Urinary bladder (tissue), 4 donors: ENCODE measurements around the gene GSAP. TPM values are rescaled to one million over a fixed set of nuclear protein-coding genes. Genes with fewer than 3 reads are reported as not detected.
A peak's percentile ranks its signal among the peaks of the same experiment; 100 is the strongest.
"Not testable (repeated sequence)": the region's sequence is repeated elsewhere in the genome, so short reads cannot be mapped to it uniquely, and the experiment has no call there.

ENCODE experiments used
- DNase-seq: peaks from one replicate; pipeline ENCODE4 v3.0.0-alpha.2; 2015; ENCODE audit errors: extremely low spot score
- H3K27ac ChIP-seq: one replicate; pipeline ENCODE4 v1.5.1; 2013; ENCODE audit warnings: low read depth, mild to moderate bottlenecking, moderate library complexity
- H3K36me3 ChIP-seq: one replicate; pipeline ENCODE4 v1.6.1; 2013; ENCODE audit warnings: mild to moderate bottlenecking, moderate library complexity; ENCODE audit not compliant: insufficient read depth
- H3K4me1 ChIP-seq: one replicate; pipeline ENCODE4 v1.6.1; 2013; ENCODE audit warnings: mild to moderate bottlenecking, moderate library complexity; ENCODE audit not compliant: insufficient read depth
- H3K4me3 ChIP-seq: one replicate; pipeline ENCODE4 v1.5.1; 2013; ENCODE audit warnings: low read depth, low read length
- WGBS: extraction: QIAGEN DNeasy Blood & Tissue Kit; methylation state at CpG from one replicate; pipeline ENCODE4 v1.1.7; 2013; 5-methylcytosine and 5-hydroxymethylcytosine counted together
- polyA plus RNA-seq: library from polyadenylated mRNA; stranded (reverse); fragments of 200-250 nt; gene quantifications from one replicate; pipeline ENCODE4 v1.2.3, GENCODE V29; 2013
- total RNA-seq: library from RNA; depleted of rRNA; stranded (reverse); fragments of >200 nt; gene quantifications from one replicate; pipeline ENCODE4 v1.2.3, GENCODE V29; 2014
- donor health status: healthy with polysubstance abuse.
- donor health status: healthy.

Gene GSAP, protein sequence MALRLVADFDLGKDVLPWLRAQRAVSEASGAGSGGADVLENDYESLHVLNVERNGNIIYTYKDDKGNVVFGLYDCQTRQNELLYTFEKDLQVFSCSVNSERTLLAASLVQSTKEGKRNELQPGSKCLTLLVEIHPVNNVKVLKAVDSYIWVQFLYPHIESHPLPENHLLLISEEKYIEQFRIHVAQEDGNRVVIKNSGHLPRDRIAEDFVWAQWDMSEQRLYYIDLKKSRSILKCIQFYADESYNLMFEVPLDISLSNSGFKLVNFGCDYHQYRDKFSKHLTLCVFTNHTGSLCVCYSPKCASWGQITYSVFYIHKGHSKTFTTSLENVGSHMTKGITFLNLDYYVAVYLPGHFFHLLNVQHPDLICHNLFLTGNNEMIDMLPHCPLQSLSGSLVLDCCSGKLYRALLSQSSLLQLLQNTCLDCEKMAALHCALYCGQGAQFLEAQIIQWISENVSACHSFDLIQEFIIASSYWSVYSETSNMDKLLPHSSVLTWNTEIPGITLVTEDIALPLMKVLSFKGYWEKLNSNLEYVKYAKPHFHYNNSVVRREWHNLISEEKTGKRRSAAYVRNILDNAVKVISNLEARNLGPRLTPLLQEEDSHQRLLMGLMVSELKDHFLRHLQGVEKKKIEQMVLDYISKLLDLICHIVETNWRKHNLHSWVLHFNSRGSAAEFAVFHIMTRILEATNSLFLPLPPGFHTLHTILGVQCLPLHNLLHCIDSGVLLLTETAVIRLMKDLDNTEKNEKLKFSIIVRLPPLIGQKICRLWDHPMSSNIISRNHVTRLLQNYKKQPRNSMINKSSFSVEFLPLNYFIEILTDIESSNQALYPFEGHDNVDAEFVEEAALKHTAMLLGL
- total RNA-seq (14.9 TPM), polyA plus RNA-seq (4.7 TPM)

DNA sequence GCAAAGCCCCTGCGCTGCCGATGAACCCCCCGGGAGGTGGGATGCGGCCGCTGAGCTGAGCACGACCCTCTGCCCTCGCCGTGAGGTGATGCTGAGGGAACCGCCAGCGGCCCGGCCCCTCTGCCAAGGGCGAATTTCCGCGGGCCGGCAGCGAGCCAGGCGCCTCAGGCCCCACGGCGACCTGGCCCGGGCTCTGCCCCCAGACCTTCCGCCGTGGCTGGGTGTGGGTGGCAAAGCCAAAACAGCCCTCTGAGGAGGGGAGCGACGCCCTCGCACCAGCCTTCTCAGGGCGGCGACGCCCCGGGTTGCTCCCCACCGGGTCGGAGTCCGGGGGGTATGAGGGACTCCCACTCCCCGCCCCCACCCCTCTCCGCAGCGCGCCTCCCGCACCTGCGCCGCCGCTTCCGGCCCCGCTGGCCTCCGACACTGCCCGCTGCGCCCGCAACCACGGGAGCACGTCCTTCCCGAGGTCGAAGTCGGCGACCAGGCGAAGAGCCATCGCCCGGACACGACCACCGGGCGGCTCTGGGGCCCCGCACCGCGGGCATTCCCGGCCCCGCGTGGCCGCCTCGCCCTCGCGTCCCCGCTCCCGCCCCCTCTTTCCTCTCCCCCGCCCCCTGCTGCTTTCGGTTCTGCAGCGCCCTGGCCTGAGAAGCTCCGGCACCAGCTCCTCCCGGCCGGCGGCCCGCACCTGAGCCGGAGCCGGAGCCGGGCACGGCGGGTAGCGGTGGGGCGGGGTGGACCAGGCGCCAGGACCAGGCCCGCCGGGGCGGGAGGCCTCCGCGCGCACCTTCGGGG is at the start of gene GSAP:
Gene GSAP, minus strand, starts transcription at position 527 of the 798 bp plus-strand sequence. Its CDS starts 28 bp downstream, at position 499.
- no peak for DNase-seq
- peak within 1 kb of the TSS; percentile 73 for H3K4me3 ChIP-seq
- peak within 1 kb of the TSS; percentile 45 for H3K27ac ChIP-seq
- no peaks in the 10 kb centered on the region for H3K4me1 ChIP-seq
- under 1% methylated on average over 93 of the region's 93 CpGs for WGBS
- no peaks in the 10 kb centered on the region for H3K36me3 ChIP-seq

DNA sequence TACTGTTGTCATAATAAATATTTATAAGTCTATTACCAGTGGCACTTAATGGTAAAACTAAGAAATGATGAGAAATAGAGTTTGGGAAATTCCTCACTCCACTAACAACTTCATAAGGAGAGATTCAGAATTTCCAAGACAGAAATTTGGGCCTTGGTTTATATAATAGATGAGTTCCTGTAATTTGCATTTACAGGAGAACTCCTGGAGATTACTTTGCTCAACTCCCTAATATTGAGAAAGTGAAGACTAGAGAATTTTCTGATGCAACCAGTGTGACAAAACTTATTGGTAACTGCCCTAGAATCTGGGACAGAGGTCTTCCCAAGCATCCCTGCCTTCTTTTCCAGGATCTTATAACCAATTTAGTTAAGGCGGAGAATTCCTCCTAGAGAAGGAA is 49.1 kb upstream of the GSAP start:
- no peaks in the 10 kb centered on the region for H3K4me1 ChIP-seq
- WGBS = 97% methylated on average over 1 of the region's 1 CpG
- no peak for DNase-seq
- H3K4me3 ChIP-seq = no peak overlapping the region
- H3K36me3 ChIP-seq = no peaks in the 10 kb centered on the region
- H3K27ac ChIP-seq = no peak overlapping the region

DNA sequence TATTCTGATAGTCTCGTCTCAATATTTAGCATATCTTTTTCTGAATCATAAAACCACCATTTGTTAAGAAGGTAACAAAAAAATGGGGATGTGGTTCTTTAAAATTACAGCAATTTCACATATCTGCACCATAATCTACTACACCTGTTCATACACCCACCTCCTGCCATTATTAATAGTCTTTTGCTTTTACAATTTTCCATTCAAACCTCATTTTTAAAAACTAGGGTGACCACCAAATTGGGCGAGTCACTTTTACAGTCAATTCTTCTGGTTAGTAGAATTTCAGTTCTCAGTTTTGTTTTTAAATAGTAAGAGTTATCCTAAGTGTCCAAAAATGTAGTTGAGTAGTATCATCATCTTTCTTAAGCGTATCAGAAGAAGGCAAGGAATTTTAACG is 48.4 kb upstream of the GSAP start:
- H3K27ac ChIP-seq = no peak overlapping the region
- no peaks in the 10 kb centered on the region for H3K4me1 ChIP-seq
- H3K4me3 ChIP-seq = no peak overlapping the region
- 91% methylated on average over 4 of the region's 4 CpGs for WGBS
- no peak for DNase-seq
- H3K36me3 ChIP-seq = no peaks in the 10 kb centered on the region

DNA sequence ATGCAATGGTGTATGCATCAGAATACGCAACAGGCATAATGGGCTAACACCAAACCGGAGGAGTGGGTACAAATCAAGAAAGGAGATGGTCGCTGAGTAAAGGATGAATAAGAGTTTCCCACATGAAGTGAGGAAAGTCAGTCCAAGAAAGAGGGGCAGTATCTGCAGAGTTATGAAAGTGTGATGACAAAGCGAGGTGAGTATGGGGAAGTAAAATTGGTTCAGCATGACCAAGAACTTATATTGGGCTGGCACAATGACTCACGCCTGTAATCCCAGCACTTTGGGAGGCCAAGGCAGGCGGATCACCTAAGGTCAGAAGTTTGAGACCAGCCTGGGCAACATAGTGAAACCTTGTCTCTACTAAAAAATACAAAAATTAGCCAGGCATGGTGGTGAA is 47.5 kb upstream of the GSAP start:
- DNase-seq, H3K27ac ChIP-seq, H3K4me3 ChIP-seq, H3K36me3 ChIP-seq, H3K4me1 ChIP-seq: not testable (repeated sequence)
- WGBS = 86% methylated on average over 6 of the region's 6 CpGs

DNA sequence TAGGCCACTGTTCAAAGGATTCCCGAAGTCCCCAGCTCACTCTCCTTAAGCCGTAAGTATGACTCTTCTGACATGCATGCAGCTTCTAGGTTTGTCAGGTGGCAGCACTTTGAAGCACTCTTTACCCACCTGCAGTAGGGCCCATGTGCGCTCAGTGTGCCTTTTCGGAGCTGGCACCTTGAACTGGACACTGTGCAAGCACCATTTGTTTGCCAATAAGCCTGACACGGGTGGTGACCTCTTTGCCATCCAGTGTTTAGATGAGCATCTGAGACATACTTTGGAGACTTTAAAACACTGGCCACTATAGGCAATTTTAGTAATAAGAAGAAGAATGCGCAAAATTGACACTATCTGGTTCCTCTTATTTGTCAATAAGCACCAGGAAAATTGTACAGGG is 45.7 kb upstream of the GSAP start:
- 93% methylated on average over 6 of the region's 6 CpGs for WGBS

DNA sequence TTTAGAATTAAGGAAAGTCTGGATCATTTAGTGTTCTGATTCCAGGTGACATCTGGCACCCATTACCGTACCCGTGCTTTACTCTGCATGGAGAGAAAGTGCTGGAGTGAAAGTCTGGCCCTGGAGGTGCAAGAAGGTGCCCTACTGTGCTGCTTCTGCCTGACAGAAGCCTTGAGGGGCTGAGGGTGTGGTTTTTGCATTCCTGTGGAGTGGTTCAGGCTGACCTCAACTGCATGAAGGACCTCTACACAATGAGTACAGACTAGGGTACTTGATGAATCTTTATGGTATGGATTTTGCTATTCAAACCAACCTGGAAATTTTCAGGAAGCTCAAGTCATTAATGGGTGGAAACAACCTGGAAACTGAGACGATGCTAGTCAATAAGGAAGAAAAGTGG is 45.1 kb upstream of the GSAP start:
- no peaks in the 10 kb centered on the region for H3K4me1 ChIP-seq
- H3K27ac ChIP-seq = no peak overlapping the region
- H3K36me3 ChIP-seq = no peaks in the 10 kb centered on the region
- 83% methylated on average over 3 of the region's 3 CpGs for WGBS
- no peak overlapping the region for H3K4me3 ChIP-seq
- DNase-seq = no peak

More for the DNA sequence above, 45.7 kb upstream of the GSAP start:
- Histone ChIP-seq H3K27ac (no peak overlapping the region), H3K4me3 (no peak overlapping the region), H3K36me3 (no peaks in the 10 kb centered on the region), H3K4me1 (no peaks in the 10 kb centered on the region)
- no peak for DNase-seq

DNA sequence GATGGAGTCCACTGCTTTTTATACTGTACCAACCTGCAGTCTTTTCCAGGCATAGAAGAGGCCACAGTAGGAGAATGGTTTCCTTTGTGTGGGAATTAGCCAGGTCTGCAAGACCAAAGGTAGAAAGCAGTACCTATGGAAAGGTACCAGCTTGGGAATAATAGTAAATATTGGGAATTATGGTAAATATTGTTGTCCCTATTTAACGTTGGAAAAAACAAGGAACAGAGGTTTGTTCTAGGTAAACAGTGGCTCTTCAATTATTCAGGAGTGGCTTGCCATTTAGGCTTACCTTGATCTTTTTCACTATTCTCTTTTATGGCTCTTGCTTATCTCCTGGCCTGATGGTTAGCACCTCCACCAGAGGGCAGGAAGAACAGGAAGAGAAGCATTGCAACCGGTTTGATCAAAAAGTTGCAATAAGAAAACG is 43.9 kb upstream of the GSAP start:
- Histone ChIP-seq H3K4me3 (no peak overlapping the region), H3K27ac (no peak overlapping the region), H3K36me3 (no peaks in the 10 kb centered on the region), H3K4me1 (no peaks in the 10 kb centered on the region)
- no peak for DNase-seq
- 41% methylated on average over 3 of the region's 3 CpGs for WGBS

DNA sequence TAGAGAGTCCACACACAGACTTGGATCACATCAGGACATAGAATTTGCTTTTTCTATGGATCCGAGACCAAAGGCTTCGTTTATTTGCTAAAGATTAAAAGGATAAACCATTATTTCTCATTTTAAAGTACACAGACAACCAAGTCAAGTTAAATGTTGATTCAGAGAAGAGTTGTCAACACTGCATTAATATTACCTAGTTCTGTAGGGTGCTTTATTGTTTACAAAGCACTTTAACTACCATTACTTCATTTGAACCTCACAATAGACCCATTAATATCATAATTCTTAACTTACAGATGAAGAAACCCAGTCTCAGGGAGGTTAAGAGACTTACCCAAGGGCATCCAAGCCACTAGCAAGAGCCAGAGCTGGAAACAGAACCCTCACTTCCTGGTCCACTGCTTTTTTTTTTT is 43.2 kb upstream of the GSAP start:
- Histone ChIP-seq H3K36me3 (no peaks in the 10 kb centered on the region), H3K4me3 (no peak overlapping the region), H3K4me1 (no peaks in the 10 kb centered on the region), H3K27ac (no peak overlapping the region)
- no peak for DNase-seq
- 76% methylated on average over 2 of the region's 2 CpGs for WGBS

DNA sequence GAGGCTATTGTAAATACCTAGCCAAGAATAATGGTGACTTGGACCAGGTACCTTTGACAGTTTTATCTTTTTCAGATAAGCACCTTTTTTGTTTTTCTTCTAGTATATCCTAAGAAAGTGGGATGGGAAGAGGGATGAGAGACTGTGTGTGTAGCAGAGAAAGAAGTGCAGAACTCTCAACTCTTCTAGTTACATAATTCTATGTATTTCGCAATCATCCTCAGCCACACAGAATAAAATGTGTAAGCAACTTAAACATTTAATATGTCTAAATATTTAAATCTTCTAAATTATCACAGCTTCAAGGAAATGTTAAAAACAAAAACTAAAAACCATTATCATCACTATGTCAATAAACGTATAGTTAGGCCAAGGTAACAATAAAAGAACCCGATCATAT is 42.6 kb upstream of the GSAP start:
- H3K27ac ChIP-seq = no peak overlapping the region
- no peak for DNase-seq
- no peaks in the 10 kb centered on the region for H3K36me3 ChIP-seq
- 86% methylated on average over 3 of the region's 3 CpGs for WGBS
- no peaks in the 10 kb centered on the region for H3K4me1 ChIP-seq
- no peak overlapping the region for H3K4me3 ChIP-seq

DNA sequence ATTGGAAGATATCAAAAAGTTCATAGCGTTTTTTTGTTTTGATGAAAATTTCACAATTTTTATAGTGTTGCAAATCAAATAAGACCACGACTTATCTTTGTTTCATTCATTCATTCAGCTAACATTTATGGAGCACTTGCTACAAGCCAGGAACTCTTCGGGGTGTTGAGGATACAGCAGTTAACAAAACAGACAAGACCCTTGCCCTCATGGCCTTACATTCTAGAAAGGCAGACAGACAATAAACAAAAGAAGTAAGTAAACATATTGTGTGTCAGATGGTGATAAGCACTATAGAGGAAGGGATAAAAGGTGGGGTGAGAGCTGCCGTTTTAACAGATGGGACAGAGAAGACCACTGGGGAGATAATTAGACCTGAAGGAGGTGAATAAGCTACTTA is 41.6 kb upstream of the GSAP start:
- WGBS = 61% methylated on average over 4 of the region's 4 CpGs
- DNase-seq = no peak
- H3K4me3 ChIP-seq = no peak overlapping the region
- H3K36me3 ChIP-seq = no peaks in the 10 kb centered on the region
- no peaks in the 10 kb centered on the region for H3K4me1 ChIP-seq
- H3K27ac ChIP-seq = no peak overlapping the region

DNA sequence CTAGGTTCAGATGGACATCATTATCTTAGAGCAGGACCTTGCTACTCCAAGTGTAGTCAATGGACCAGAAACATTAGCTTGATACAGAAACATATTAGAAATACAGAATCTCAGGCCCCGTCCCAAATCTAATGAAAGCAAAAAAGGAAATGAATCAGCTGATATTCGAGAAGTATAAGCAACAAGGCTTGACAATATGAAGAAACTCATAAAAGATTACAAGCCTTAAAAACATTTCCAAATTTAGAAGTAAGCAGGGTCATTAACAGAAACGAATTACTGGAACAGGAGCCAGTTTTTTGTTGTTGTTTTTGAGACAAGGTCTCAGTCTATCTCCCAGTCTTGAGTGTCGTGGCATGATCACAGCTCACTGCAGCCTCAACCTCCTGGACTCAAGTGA is 40.5 kb upstream of the GSAP start:
- no peaks in the 10 kb centered on the region for H3K36me3 ChIP-seq
- no peak overlapping the region for H3K27ac ChIP-seq
- WGBS = 64% methylated on average over 4 of the region's 4 CpGs

DNA sequence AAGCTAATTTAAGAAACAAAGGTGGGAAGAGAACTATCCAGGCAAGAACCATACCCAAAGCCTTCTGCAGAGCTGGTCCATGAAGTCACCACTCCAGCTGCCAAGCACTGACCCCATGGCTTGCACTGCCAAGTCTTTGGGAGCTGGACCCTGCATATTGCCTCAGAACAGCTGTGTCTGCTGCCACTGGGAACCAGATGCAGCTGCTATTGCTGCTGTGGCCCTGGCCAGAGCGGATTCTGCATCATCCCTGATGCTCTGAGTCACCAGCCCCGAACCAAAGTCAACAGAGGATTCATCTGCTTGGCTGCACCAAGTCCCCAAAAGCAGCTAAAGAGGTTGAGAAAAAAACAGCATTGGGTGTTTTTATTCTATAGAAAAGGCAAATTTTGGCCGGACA is 39.2 kb upstream of the GSAP start:
- no peaks in the 10 kb centered on the region for H3K36me3 ChIP-seq
- 74% methylated on average over 3 of the region's 3 CpGs for WGBS
- no peak overlapping the region for H3K4me3 ChIP-seq
- DNase-seq = no peak
- H3K27ac ChIP-seq = no peak overlapping the region
- H3K4me1 ChIP-seq = no peaks in the 10 kb centered on the region

More for the DNA sequence above, 40.5 kb upstream of the GSAP start:
- no peak overlapping the region for H3K4me3 ChIP-seq
- no peak for DNase-seq
- H3K4me1 ChIP-seq = no peaks in the 10 kb centered on the region

DNA sequence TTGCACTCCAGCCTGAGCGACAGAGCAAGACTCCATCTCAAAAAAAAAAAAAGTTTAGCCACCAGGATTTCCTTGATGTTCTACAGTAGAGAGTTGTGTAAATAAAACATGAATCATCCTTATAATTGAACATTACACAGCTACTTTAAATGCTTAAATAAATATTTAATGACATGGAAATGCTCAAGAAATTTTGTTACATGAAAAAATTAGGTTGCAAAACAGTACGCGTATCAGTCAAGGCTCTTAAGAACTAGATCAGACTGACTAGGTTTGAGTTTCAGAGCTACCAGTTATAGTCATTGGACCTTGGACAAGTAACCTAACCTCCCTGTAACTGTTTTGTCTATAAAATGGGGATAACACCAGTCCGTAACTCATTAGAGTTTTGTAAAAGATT is 38.7 kb upstream of the GSAP start:
- WGBS = 91% methylated on average over 4 of the region's 4 CpGs
- no peak for DNase-seq
- Histone ChIP-seq H3K4me3 (no peak overlapping the region), H3K27ac (no peak overlapping the region), H3K36me3 (no peaks in the 10 kb centered on the region), H3K4me1 (no peaks in the 10 kb centered on the region)
